H9 (cell line): ENCODE results near the gene OCIAD1. TPM values are rescaled to one million over a fixed set of nuclear protein-coding genes. Genes with fewer than 3 reads are reported as not detected.

Source experiments
- DNase-seq: peaks from one replicate; pipeline ENCODE4 v3.0.0-alpha.2; 2017
- H2AFZ ChIP-seq: one replicate; pipeline ENCODE4 v1.6.1; 2013; ENCODE audit warnings: mild to moderate bottlenecking, low read length, control low read depth, moderate library complexity
- H2AK5ac ChIP-seq: 2 replicates; pipeline ENCODE4 v1.6.1; 2013; ENCODE audit warnings: low read length, control low read depth, mixed read lengths; ENCODE audit not compliant: insufficient read length
- H2BK120ac ChIP-seq: one replicate; pipeline ENCODE4 v1.6.1; 2013; ENCODE audit warnings: low read depth, mild to moderate bottlenecking, low read length, control low read depth, inconsistent platforms; ENCODE audit not compliant: poor library complexity, severe bottlenecking
- H2BK12ac ChIP-seq: 2 replicates; pipeline ENCODE4 v1.6.1; 2013; ENCODE audit warnings: low read length, control low read depth, mixed read lengths, low read depth; ENCODE audit not compliant: insufficient read length
- H2BK15ac ChIP-seq: 2 replicates; pipeline ENCODE4 v1.6.1; 2013; ENCODE audit warnings: low read depth, low read length, control low read depth
- H2BK20ac ChIP-seq: one replicate; pipeline ENCODE4 v1.6.1; 2013; ENCODE audit warnings: low read depth, mild to moderate bottlenecking, low read length, control low read depth, inconsistent platforms; ENCODE audit not compliant: poor library complexity, severe bottlenecking
- H2BK5ac ChIP-seq: 2 replicates; pipeline ENCODE4 v1.6.1; 2013; ENCODE audit warnings: low read length, control low read depth, mixed read lengths; ENCODE audit not compliant: insufficient read length
- H3K14ac ChIP-seq: 2 replicates; pipeline ENCODE4 v1.6.1; 2013; ENCODE audit warnings: low read length, control low read depth; ENCODE audit not compliant: insufficient read depth
- H3K18ac ChIP-seq: 2 replicates; pipeline ENCODE4 v1.6.1; 2013; ENCODE audit warnings: low read depth, mild to moderate bottlenecking, mixed read lengths, low read length, control low read depth; ENCODE audit not compliant: insufficient read length
- H3K23ac ChIP-seq: 2 replicates; pipeline ENCODE4 v1.6.1; 2013; ENCODE audit warnings: low read length, control low read depth, mixed read lengths, low read depth; ENCODE audit not compliant: insufficient read length
- H3K23me2 ChIP-seq: 2 replicates; pipeline ENCODE4 v1.6.1; 2013; ENCODE audit warnings: low read depth, mild to moderate bottlenecking, mixed read lengths, low read length, control low read depth; ENCODE audit not compliant: insufficient read length, poor library complexity, severe bottlenecking
- H3K27ac ChIP-seq: 2 replicates; pipeline ENCODE4 v1.5.1; 2013; ENCODE audit warnings: low read length, control low read depth, mixed read lengths, low read depth; ENCODE audit not compliant: insufficient read length
- H3K27me3 ChIP-seq: 2 replicates; pipeline ENCODE4 v1.6.1; 2013; ENCODE audit warnings: low read length, control low read depth, inconsistent platforms; ENCODE audit not compliant: insufficient read depth
- H3K4ac ChIP-seq: 2 replicates; pipeline ENCODE4 v1.6.1; 2013; ENCODE audit warnings: low read depth, mild to moderate bottlenecking, control low read depth, inconsistent platforms, low read length, moderate library complexity
- H3K4me1 ChIP-seq: 2 replicates; pipeline ENCODE4 v1.6.1; 2013; ENCODE audit warnings: low read length, control low read depth, inconsistent platforms; ENCODE audit not compliant: insufficient read depth
- H3K4me2 ChIP-seq: 2 replicates; pipeline ENCODE4 v1.6.1; 2013; ENCODE audit warnings: low read length, control low read depth, mixed read lengths; ENCODE audit not compliant: insufficient read length, insufficient read depth
- H3K56ac ChIP-seq: 2 replicates; pipeline ENCODE4 v1.6.1; 2013; ENCODE audit warnings: low read depth, mild to moderate bottlenecking, mixed read lengths, low read length, control low read depth; ENCODE audit not compliant: insufficient read length
- H3K79me1 ChIP-seq: 2 replicates; pipeline ENCODE4 v1.6.1; 2013; ENCODE audit warnings: low read depth, mild to moderate bottlenecking, moderate library complexity, low read length, control low read depth, inconsistent platforms; ENCODE audit not compliant: insufficient read depth, poor library complexity, severe bottlenecking
- H3K79me2 ChIP-seq: 2 replicates; pipeline ENCODE4 v1.6.1; 2013; ENCODE audit warnings: low read length, control low read depth, inconsistent platforms; ENCODE audit not compliant: insufficient read depth
- H3K9ac ChIP-seq: 2 replicates; pipeline ENCODE4 v1.6.1; 2013; ENCODE audit warnings: low read length, control low read depth, mixed read lengths; ENCODE audit not compliant: insufficient read length; ENCODE audit errors: extremely low read depth
- H3K9me3 ChIP-seq: one replicate; pipeline ENCODE4 v1.6.1; 2013; ENCODE audit warnings: low read depth, low read length, inconsistent platforms; ENCODE audit not compliant: control insufficient read depth
- H3T11ph ChIP-seq: one replicate; pipeline ENCODE4 v1.6.1; 2013; ENCODE audit warnings: mild to moderate bottlenecking, low read length, control low read depth, inconsistent platforms
- H4K20me1 ChIP-seq: one replicate; pipeline ENCODE4 v1.6.1; 2013; ENCODE audit not compliant: control insufficient read depth, insufficient read length, insufficient read depth
- H4K5ac ChIP-seq: 2 replicates; pipeline ENCODE4 v1.6.1; 2013; ENCODE audit warnings: low read depth, mild to moderate bottlenecking, mixed read lengths, low read length, control low read depth; ENCODE audit not compliant: insufficient read length
- H4K8ac ChIP-seq: replicated peaks from 2 replicates; pipeline ENCODE4 v1.6.1; 2013; ENCODE audit warnings: low read length, control low read depth, mixed read lengths, low read depth; ENCODE audit not compliant: insufficient read length
- H4K91ac ChIP-seq: 2 replicates; pipeline ENCODE4 v1.6.1; 2013; ENCODE audit warnings: low read depth, mild to moderate bottlenecking, moderate library complexity, mixed read lengths, low read length, control low read depth; ENCODE audit not compliant: insufficient read length
- H3K27ac Mint-ChIP-seq, 3 experiments: 2 replicates in 2 of 3; 3 replicates in 1 of 3; pipeline ENCODE4 v1.8.0; 2020 to 2021; ENCODE audit warnings: mixed read lengths in 3 of 3, mild to moderate bottlenecking in 1 of 3, moderate library complexity in 1 of 3
- H3K27me3 Mint-ChIP-seq: 2 replicates; pipeline ENCODE4 v1.8.0; 2021; ENCODE audit warnings: low read depth, mild to moderate bottlenecking, moderate library complexity, mixed read lengths
- H3K36me3 Mint-ChIP-seq, 3 experiments: 2 replicates in 2 of 3; 3 replicates in 1 of 3; pipeline ENCODE4 v1.8.0; 2020 to 2021; ENCODE audit warnings: low read depth in 3 of 3, mixed read lengths in 3 of 3; ENCODE audit not compliant: insufficient read depth in 1 of 3
- H3K4me1 Mint-ChIP-seq, 2 experiments: 2 replicates each; pipeline ENCODE4 v1.8.0; 2020; ENCODE audit warnings: mixed read lengths in 2 of 2
- H3K4me3 Mint-ChIP-seq, 2 experiments: 2 replicates in 1 of 2; 3 replicates in 1 of 2; pipeline ENCODE4 v1.8.0; 2020 to 2021; ENCODE audit warnings: mild to moderate bottlenecking in 2 of 2, mixed read lengths in 2 of 2, moderate library complexity in 1 of 2
- H3K9me3 Mint-ChIP-seq, 2 experiments: 2 replicates in 1 of 2; 3 replicates in 1 of 2; pipeline ENCODE4 v1.8.0; 2020; ENCODE audit warnings: mild to moderate bottlenecking in 2 of 2, mixed read lengths in 2 of 2, moderate library complexity in 1 of 2
- CTCF ChIP-seq: fragments of 200-600 bp; sonication (generic); conservative IDR thresholded peaks from 3 replicates; pipeline ENCODE4 v1.8.0; 2021; ENCODE audit warnings: antibody characterized with exemption, mild to moderate bottlenecking
- WGBS: extraction: QIAGEN DNeasy Blood & Tissue Kit; methylation state at CpG from one replicate; pipeline ENCODE4 v1.1.7; 2013; ENCODE audit warnings: missing lambda C conversion rate, low lambda C conversion rate, mixed read lengths; ENCODE audit not compliant: insufficient read length; ENCODE audit errors: extremely low coverage; 5-methylcytosine and 5-hydroxymethylcytosine counted together
- total RNA-seq: library from RNA; stranded (reverse); gene quantifications from 2 replicates; pipeline ENCODE4 v1.2.1, GENCODE V29; 2021

OCIAD1 gene
- total RNA-seq, 1 experiment from 2014 or later = 169 TPM

DNA sequence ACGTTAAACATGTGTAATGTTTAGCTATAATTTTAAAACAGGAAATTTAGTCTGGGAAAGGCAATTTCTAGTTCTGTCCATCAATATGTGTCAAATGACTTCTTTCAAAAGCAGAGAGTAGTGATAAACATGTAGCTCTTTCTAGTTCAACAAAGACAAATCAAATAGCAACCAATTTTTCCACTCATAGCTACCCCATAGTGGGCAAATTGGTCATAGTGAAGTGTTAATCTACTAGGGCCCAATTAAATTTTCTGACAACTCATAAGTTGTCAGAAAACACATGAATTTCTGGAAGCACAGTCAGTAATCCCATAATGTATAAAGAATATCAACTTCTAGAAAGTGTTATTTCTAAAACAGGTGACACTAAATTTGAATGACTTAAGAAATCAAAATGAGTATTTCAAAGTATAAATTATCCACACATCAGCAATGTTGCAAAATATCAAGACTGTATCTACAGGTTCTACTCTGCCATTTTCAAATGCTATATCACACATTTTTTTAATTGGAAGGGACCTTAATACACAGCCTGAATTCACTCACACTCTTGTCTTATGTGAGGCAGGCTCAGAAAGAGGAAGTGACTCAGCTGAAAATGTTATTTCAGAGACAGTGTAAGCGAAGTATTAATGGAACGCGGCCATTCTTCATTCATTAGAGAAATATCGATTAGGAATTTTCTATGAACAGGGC, 68.0 kb downstream of the OCIAD1 start:
- Mint-ChIP-seq H3K4me1 (no peaks in the 10 kb centered on the region), H3K27ac (no peak overlapping the region), H3K27me3 (no peaks in the 10 kb centered on the region), H3K9me3 (no peaks in the 10 kb centered on the region), H3K4me3 (no peak overlapping the region; a peak in 1 of 5 replicates), H3K36me3 (peaks cover 29 to 82% (median 32%) of the 10 kb centered on the region in 3 experiments)
- Histone ChIP-seq H3K4ac (no peak overlapping the region), H2AK5ac (no peak overlapping the region), H3K4me2 (no peak overlapping the region), H2BK120ac (no peak overlapping the region), H3K18ac (no peak overlapping the region), H3K27ac (no peak overlapping the region), H3K14ac (no peak overlapping the region), H4K20me1 (no peaks in the 10 kb centered on the region), H2BK12ac (no peak overlapping the region), H2BK20ac (no peak overlapping the region), H3K9ac (no peak overlapping the region), H3K79me2 (no peaks in the 10 kb centered on the region), H3T11ph (no peak overlapping the region), H2AFZ (no peak overlapping the region), H3K27me3 (no peaks in the 10 kb centered on the region), H3K79me1 (no peaks in the 10 kb centered on the region), H3K9me3 (no peaks in the 10 kb centered on the region), H3K23me2 (no peaks in the 10 kb centered on the region), H2BK5ac (no peak overlapping the region), H3K4me1 (no peaks in the 10 kb centered on the region), H4K91ac (no peak overlapping the region), H3K23ac (no peak overlapping the region), H4K5ac (no peak overlapping the region), H3K56ac (no peak overlapping the region), H2BK15ac (no peak overlapping the region), H4K8ac (no peak overlapping the region)
- TF ChIP-seq CTCF = no peak
- DNase-seq = no peak
- WGBS = no CpG with 5 or more reads among the region's 5 CpGs
